ENCODE measurements around the gene REG3G. TPM values are rescaled to one million over a fixed set of nuclear protein-coding genes. Genes with fewer than 3 reads are reported as not detected.

Gene REG3G
- total RNA-seq, 1 experiment from 2014 or later, result not detected

DNA sequence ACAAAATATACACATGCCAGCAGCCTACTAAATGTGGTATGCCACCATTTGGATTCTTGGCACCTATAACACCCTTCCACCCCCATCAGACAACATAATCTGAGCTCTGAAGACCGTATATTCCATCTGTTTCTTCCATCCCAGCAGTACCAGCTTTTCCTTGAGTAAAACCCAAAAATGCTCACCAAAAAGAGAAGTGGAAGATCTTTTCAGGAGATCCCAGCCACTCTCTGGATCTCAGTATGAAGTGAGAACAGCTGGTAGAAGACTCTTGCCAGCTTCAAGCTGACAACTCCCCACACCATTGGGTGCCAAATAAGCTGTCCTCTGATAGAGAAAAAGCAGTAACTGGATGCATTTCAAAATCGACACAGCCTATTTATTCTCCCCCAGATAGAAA lies 39.7 kb downstream of the REG3G start:
- H3K27ac ChIP-seq (ENCODE audit: low read depth, low read length, poor library complexity, severe bottlenecking), result no peak overlapping the region
- TF ChIP-seq EZH2 (IDR thresholded peaks at IDR 0.05; ENCODE audit: borderline replicate concordance, low read depth, low read length, poor library complexity, severe bottlenecking), result no peak
- TF ChIP-seq, protein P1, sequence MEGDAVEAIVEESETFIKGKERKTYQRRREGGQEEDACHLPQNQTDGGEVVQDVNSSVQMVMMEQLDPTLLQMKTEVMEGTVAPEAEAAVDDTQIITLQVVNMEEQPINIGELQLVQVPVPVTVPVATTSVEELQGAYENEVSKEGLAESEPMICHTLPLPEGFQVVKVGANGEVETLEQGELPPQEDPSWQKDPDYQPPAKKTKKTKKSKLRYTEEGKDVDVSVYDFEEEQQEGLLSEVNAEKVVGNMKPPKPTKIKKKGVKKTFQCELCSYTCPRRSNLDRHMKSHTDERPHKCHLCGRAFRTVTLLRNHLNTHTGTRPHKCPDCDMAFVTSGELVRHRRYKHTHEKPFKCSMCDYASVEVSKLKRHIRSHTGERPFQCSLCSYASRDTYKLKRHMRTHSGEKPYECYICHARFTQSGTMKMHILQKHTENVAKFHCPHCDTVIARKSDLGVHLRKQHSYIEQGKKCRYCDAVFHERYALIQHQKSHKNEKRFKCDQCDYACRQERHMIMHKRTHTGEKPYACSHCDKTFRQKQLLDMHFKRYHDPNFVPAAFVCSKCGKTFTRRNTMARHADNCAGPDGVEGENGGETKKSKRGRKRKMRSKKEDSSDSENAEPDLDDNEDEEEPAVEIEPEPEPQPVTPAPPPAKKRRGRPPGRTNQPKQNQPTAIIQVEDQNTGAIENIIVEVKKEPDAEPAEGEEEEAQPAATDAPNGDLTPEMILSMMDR (conservative IDR thresholded peaks at IDR 0.05; ENCODE audit: low read depth, low read length), result no peak
- no TSS peak for BruUV-seq (replicated peaks)
- CTCF ChIA-PET, result no interaction called here
- intact Hi-C loops (cut with micrococcal nuclease; ENCODE audit: unreplicated experiment), result no loop called here
- DNase-seq (ENCODE audit: low spot score), result no peak
- H3K27me3 ChIP-seq (replicated peaks; ENCODE audit: insufficient read depth, low read depth, low read length, poor library complexity), result no peaks in the 10 kb centered on the region
- H3K4me3 ChIP-seq (ENCODE audit: low read depth, low read length, poor library complexity, severe bottlenecking), result no peak overlapping the region
- POLR2A ChIA-PET (ENCODE audit: low non-redundant PET), result no interaction called here
- no peaks in the 10 kb centered on the region for H3K9me3 ChIP-seq (ENCODE audit: low read depth, low read length, poor library complexity, severe bottlenecking)
- no peaks in the 10 kb centered on the region for H3K36me3 ChIP-seq (ENCODE audit: insufficient read depth, low read length, poor library complexity, severe bottlenecking)
- H3K4me1 ChIP-seq (ENCODE audit: insufficient read depth, low read length, poor library complexity, severe bottlenecking), result no peaks in the 10 kb centered on the region

DNA sequence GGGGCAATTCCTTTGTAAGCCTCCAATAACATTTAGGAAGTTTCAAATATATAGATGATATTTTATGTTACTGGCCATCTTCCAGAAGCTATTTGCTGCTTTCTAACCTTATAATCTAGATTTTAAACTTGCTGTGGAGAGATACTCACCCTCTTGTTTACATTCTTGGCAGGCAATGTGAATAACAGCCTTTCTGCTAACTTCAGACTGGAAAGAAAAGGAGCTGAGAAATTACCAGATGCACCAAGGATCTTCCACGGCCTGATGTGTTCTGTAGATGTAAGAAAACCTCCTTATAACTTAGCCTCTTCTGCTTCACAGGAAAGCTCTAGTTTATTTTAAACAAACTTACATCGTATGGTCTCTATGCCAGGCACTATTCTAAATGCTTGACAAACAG lies 45.6 kb downstream of the REG3G start:
- H3K4me1 ChIP-seq (ENCODE audit: insufficient read depth, low read length, poor library complexity, severe bottlenecking), result no peaks in the 10 kb centered on the region
- peaks cover 4% of the 10 kb centered on the region for H3K27me3 ChIP-seq (replicated peaks; ENCODE audit: insufficient read depth, low read depth, low read length, poor library complexity)
- ChIA-PET CTCF (no interaction called here), POLR2A (ENCODE audit: low non-redundant PET) (no interaction called here)
- DNase-seq (ENCODE audit: low spot score), result no peak
- BruUV-seq (replicated peaks), result no TSS peak
- intact Hi-C loops (cut with micrococcal nuclease; ENCODE audit: unreplicated experiment), result no loop called here
- H3K36me3 ChIP-seq (ENCODE audit: insufficient read depth, low read length, poor library complexity, severe bottlenecking), result no peaks in the 10 kb centered on the region
- no peak overlapping the region for H3K27ac ChIP-seq (ENCODE audit: low read depth, low read length, poor library complexity, severe bottlenecking)
- H3K9me3 ChIP-seq (ENCODE audit: low read depth, low read length, poor library complexity, severe bottlenecking), result no peaks in the 10 kb centered on the region
- TF ChIP-seq, protein P1 (conservative IDR thresholded peaks at IDR 0.05; ENCODE audit: low read depth, low read length), result no peak
- no peak for TF ChIP-seq EZH2 (IDR thresholded peaks at IDR 0.05; ENCODE audit: borderline replicate concordance, low read depth, low read length, poor library complexity, severe bottlenecking)
- no peak overlapping the region for H3K4me3 ChIP-seq (ENCODE audit: low read depth, low read length, poor library complexity, severe bottlenecking)

Other genes with a start within 250 kb of the REG3G start
- not detected in 2 replicates for gene REG1B, start 62.3 kb downstream of the REG3G start, total RNA-seq (2021)
- not detected in 2 replicates for gene REG1A, start 94.8 kb downstream of the REG3G start, total RNA-seq (2021)
- not detected in 2 replicates for gene REG3A, start 134.1 kb downstream of the REG3G start, total RNA-seq (2021)

All from A673 (cell line).